ENCODE data around the gene SPAG16.

GRCh38 chr2:214322662-214323061 lies 1038.4 kb downstream of the SPAG16 start:
- TF ChIP-seq POLR2AphosphoS5 (IDR thresholded peaks at IDR 0.05; ENCODE audit: low read depth, low read length) (no peak), TAF1 (IDR thresholded peaks at IDR 0.05; ENCODE audit: borderline replicate concordance, low read depth, low read length) (no peak), POLR2A (IDR thresholded peaks at IDR 0.05; ENCODE audit: low read depth, low read length) (no peak)
